GM12878 (cell line): ENCODE data around the gene SYPL1.

Experiments
- CEBPB ChIP-seq, 2 experiments: fragments of 150-350 bp in 1 of 2; IDR thresholded peaks; 2 replicates each; pipeline ENCODE4 v1.6.1; 2012 to 2014; ENCODE audit warnings: low read depth in 2 of 2, low read length in 2 of 2, borderline replicate concordance in 1 of 2, inconsistent platforms in 1 of 2
- CREM ChIP-seq: IDR thresholded peaks from 2 replicates; pipeline ENCODE4 v1.6.1; 2014; ENCODE audit warnings: antibody characterized with exemption, low read depth
- CTCF ChIP-seq, 3 experiments: IDR thresholded peaks in 2 of 3; conservative IDR thresholded peaks in 1 of 3; 2 replicates each; pipeline ENCODE4 v1.5.1; 2011; ENCODE audit warnings: low read depth in 3 of 3, low read length in 3 of 3, mild to moderate bottlenecking in 3 of 3, control low read depth in 2 of 3, moderate library complexity in 2 of 3, inconsistent platforms in 1 of 3, mixed read lengths in 1 of 3; ENCODE audit not compliant: control insufficient read depth in 2 of 3, insufficient read depth in 1 of 3; ENCODE audit errors: extremely low read depth in 1 of 3
- GABPA ChIP-seq: IDR thresholded peaks from 2 replicates; pipeline ENCODE4 v1.6.1; 2014; ENCODE audit warnings: antibody characterized with exemption, low read depth, mild to moderate bottlenecking, inconsistent platforms
- HCFC1 ChIP-seq: fragments of 150-350 bp; IDR thresholded peaks from 2 replicates; pipeline ENCODE4 v1.6.1; 2014; ENCODE audit warnings: low read length
- JUNB ChIP-seq: IDR thresholded peaks from 2 replicates; pipeline ENCODE4 v1.6.1; 2016; ENCODE audit warnings: antibody characterized with exemption, mild to moderate bottlenecking
- MTA3 ChIP-seq: IDR thresholded peaks from 2 replicates; pipeline ENCODE4 v1.6.1; 2012; ENCODE audit warnings: low read length, inconsistent platforms, borderline replicate concordance
- NR2C2 ChIP-seq: IDR thresholded peaks from 2 replicates; pipeline ENCODE4 v1.6.1; 2011; ENCODE audit warnings: borderline replicate concordance, low read depth; ENCODE audit not compliant: control insufficient read depth, insufficient read length
- POLR2AphosphoS5 ChIP-seq: IDR thresholded peaks from 2 replicates; pipeline ENCODE4 v1.6.1; 2011; ENCODE audit warnings: mild to moderate bottlenecking, low read length, inconsistent platforms
- REST ChIP-seq: IDR thresholded peaks from 2 replicates; pipeline ENCODE4 v1.6.1; 2012; ENCODE audit warnings: mild to moderate bottlenecking, low read depth, low read length
- TARDBP ChIP-seq: IDR thresholded peaks from 2 replicates; pipeline ENCODE4 v1.6.1; 2016; ENCODE audit warnings: borderline replicate concordance
- TBL1XR1 ChIP-seq: IDR thresholded peaks from 2 replicates; pipeline ENCODE4 v1.6.1; 2012; ENCODE audit warnings: low read depth, low read length, improper control_type of control experiment
- TCF7 ChIP-seq: IDR thresholded peaks from 2 replicates; pipeline ENCODE4 v1.6.1; 2014; ENCODE audit warnings: antibody characterized with exemption, borderline replicate concordance
- USF1 ChIP-seq: IDR thresholded peaks from 2 replicates; pipeline ENCODE4 v1.6.1; 2011; ENCODE audit warnings: borderline replicate concordance, low read depth, mild to moderate bottlenecking, moderate library complexity, mixed read lengths, low read length; ENCODE audit not compliant: insufficient read depth; ENCODE audit errors: extremely low read length

DNA sequence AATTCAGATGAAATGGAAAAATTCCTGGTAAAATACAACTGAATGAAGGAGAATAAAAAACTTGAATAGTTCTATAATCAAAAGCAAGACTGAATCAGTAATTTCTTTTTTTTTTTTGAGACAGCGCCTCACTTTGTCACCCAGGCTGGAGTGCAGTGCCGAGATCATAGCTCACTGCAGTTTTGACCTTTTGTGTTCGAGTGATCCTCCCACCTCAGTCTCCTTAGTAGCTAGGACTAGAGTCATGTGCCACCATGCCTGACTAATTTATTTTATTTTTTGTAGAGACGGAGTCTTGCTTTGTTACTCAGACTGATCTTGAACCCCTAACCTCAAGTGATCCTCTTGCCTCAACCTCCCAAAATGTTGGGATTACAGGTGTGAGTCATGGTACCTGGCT, 26.1 kb downstream of the SYPL1 start:
- TF ChIP-seq CREM = no peak
- no peak for TF ChIP-seq CTCF (IDR thresholded peaks at IDR 0.05 in 2 of 3, conservative IDR thresholded peaks at IDR 0.05 in 1 of 3; ENCODE audit: control insufficient read depth in 2 of 3, extremely low read depth in 1 of 3, insufficient read depth in 1 of 3, low read depth in 3 of 3, low read length in 3 of 3)
- no peak for TF ChIP-seq NR2C2
- no peak for TF ChIP-seq POLR2AphosphoS5
- TF ChIP-seq CEBPB (IDR thresholded peaks at IDR 0.05; ENCODE audit: borderline replicate concordance in 1 of 2, low read depth in 2 of 2, low read length in 2 of 2) = no peak
- no peak for TF ChIP-seq USF1
- TF ChIP-seq TCF7 = no peak
- TF ChIP-seq HCFC1 = no peak
- TF ChIP-seq TARDBP = no peak
- TF ChIP-seq MTA3 = no peak
- no peak for TF ChIP-seq REST
- TF ChIP-seq JUNB = no peak
- TF ChIP-seq TBL1XR1 = no peak
- TF ChIP-seq GABPA = no peak
